GM18870 (cell line): ENCODE measurements around the gene TXNIP.

Source experiments
- ATAC-seq: cut with Tn5 transposase; IDR thresholded peaks from one replicate; pipeline ENCODE4 v1.9.1; 2021; ENCODE audit warnings: moderate library complexity; ENCODE audit not compliant: unreplicated experiment

The TXNIP gene

DNA sequence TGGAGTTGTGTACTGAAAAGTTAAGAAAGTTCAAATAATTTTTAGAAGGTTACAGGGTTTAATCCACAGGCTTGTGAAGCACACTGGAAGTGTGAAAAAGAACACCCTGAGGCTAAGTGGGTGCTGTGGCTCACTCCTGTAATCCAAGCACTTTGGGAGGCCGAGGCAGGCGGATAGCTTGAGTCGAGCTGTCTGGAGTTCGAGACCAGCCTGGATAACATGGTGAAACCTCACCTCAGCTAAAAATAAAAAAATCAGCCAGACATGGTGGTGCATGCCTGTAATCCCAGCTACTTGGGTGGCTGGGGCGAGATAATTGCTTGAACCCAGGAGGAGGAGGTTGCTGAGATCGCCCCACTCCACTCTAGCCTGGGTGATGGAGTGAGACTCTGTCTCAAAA, 9.8 kb downstream of the TXNIP start:
- no peak for ATAC-seq

DNA sequence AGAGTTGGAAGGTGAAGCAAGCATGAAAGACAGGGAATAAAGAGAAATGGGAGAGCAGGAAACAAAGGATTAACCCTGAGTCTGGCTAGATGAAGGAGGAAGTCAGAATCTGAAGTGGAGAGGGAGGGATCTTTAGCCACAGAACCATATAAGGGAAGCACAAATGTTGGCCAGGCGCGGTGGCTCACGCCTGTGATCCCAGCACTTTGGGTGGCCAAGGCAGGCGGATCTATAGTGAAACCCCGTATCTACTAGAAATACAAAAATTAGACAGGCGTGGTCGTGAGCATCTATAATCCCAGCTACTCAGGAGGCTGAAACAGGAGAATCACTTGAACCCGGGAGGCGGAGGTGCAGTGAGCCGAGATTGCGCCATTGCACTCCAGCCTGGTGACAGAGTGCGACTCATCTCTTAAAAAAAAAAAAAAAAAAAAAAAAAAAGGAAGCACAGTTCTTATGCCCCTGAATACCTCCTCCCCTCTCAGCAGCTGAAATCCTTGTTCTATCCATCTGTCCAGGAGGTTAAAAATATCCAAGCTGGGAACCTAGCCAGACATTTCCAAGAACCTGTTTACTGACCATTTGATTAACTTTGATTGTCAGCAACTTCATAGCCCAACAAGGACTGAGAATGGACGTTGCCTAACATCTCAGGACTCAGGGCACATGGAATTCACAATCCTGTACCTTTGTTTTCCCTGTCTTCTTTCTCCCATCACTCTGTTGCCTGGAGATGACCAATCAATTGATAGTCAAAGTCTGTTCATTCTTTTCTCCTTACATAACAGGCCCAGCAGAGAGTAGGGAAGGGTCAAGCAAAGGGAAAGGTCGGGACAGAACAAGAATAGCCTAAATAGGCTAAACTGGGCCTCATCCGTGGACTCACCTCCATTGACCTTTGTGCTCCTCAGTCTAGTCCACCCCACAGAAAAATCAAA, 10.6 kb downstream of the TXNIP start:
- ATAC-seq: no peak

DNA sequence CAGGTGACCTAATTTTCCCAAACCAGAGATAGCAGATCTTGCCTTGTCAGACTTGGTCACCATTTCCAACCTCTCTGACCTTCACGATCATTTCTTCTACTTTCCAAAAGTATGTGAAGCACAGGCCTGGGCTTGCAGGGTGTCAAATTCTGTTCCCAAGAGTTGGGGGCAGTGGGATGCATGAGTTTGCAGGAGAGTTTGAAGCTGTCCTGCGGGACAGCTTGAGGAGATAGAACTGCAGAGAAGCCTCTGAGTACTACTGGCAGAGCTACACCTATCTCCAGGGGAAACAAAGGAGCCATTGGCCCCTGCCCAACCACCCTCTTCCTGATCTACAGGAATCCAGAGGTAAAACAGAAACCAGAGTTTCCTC, 11.3 kb downstream of the TXNIP start:
- ATAC-seq: no peak

- no peak for ATAC-seq
Observed at GRCh38 chr1:145983960-145984830, 12.2 kb downstream of the TXNIP start.

DNA sequence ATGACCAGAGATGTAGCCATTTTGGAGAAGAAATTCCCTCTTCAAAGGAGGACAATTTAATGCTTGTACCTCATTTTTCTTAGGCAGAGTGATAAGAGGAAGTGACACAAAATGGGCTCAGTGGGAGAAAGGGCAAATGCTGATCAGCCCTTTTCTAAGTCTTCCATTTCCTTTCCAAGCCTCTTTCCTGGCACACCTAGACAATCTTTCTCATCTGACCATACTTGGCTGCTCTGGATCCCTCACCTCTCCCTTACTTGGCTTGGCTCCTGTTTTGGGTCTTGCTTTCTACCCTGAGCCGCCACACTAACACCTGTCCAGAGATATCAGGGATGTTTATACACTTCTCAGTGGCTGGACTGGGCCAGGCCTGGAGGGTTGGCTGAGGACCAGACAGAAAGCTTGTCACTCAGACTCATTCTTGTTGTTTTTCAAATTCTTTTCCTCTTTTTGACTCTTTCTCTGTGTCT, 13.1 kb downstream of the TXNIP start:
- ATAC-seq: no peak

- ATAC-seq: no peak
Observed at GRCh38 chr1:145982010-145982723, 14.2 kb downstream of the TXNIP start.

DNA sequence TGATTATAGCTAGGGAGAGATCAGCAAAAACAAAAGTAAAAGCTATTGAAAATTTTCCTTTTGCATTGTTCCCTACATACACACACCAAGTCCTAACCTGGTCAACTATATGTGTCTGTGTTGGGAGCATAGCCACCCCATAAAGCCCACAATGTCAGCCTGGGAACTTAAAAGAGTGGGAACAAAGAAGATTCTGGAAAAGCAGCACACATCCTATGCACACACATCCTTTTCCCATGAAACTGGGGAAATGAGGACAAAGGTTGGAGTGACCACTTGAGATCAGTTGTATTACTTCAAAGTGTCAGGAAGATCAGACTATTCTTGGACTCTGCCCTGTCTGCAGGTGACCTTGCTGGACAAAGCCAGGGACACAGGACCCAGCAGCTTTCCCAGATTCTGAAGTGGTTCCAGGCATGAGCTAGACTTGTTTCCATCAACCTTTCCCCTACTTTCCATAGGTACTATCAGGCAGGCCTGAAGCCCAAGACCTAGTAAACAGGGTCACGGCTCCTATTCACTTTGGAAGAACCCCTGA, 15.9 kb downstream of the TXNIP start:
- ATAC-seq: no peak

DNA sequence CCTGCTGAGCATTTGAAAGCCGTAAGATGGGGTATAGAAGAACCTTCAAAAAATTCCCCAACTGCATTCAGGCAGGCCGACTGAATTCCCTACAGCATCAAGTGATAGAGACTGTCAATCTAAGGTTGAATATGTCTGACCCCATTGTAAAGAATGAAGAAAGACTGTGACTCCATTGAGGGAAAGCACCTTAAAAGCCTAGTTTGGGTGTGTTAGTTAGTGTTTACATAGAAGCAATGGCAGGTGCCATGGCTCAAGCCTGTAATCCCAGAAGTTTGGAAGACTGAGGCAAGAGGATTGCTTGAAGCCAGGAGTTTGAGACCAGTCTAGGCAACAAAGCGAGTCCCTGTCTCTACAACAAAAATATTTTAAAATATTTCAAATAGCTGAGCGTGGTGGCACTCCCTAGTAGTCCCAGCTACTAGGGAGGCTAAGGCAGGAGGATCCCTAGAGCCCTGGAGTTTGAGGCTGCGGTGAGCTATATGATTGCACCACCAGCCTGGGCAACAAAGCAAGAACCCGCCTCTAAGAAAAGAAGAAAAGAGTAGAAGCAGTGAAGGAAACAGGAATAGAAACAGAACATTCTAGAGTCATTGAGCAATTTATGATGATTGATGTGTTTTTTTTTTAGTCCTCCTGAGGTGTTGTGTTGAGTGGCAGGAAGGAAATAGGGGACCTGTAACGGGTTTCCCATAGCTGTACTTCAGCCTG, 16.5 kb downstream of the TXNIP start:
- ATAC-seq: no peak

- ATAC-seq: peak; percentile 82
Observed at GRCh38 chr1:145978854-145979745, 17.3 kb downstream of the TXNIP start.

DNA sequence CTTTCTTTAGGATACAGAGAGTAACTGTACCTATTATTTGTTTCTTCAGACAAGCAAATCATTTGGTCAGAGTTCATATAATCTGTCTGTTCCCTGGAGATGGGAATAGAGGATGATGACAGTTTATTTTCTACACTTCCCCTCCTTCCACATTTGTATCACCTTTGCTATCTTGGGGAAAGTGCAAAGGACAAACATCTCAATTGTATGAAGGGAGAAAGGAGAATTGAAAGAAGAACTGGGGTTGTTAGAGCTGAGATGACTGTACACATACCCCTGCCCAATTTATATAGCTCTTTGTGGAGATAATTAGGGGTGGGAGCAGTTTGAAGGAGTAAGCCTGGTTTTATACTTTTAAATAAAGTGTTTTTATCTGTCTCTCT, 17.9 kb downstream of the TXNIP start:
- ATAC-seq: no peak

DNA sequence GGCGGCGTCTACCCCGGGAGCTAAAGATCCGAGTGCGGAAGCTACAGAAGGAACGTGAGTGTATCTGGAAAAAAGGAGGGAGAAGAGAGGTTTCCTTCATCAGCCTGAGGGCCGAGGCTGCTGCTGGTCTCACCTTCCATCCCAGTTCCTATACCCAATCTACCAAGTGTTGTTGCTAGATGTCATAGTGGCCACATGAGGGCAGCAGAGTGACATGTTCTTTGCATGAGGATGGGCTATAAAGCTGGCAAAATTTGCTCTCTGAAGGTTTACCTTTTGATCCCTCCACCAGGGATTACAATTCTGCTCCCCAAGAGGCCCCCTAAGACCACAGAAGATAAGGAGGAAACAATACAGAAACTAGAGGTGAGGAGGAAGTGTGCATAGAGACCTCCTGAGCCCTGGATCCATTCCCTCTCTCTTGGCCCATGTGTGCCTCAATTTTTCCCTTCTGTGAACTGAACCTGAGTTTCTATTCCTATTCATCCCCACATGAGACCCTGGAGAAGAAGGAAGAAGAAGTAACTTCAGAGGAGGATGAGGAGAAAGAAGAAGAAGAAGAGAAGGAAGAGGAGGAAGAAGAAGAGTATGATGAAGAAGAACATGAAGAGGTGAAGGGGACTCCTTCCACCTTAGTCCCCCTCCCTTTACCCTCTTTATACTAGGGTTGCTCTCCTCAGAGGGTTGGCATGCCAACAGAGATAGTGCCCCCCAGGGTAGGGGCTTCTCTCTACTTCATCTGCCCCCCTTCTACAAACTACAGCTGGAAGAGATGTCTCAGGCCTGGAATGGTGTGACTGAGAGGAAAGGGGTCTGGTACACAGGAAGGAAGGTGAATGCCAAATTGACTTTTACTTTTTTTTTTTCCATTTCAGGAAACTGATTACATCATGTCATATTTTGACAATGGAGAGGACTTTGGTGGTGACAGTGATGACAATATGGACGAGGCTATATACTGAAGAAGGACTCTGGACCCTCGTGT, 18.6 kb downstream of the TXNIP start:
- peak; percentile 26 for ATAC-seq

- no peak for ATAC-seq
Observed at GRCh38 chr1:145977016-145977415, 19.4 kb downstream of the TXNIP start.

DNA sequence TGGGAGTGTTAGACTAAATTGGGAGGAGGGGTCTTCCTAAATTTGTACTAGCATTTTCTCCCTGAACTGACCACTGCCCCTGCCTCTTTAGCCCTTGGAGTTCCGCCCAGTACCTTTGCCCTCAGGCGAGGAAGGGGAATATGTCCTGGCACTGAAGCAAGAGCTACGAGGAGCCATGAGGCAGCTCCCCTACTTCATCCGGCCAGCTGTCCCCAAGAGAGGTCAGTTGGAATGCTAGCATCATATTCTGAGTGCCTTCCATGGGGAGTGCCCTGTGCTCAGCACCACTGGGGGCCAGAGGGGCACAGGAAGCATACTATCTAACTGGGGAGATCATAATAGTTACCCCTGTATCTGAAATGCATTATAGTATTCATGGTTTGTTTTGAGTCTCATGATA, 21.2 kb downstream of the TXNIP start:
- ATAC-seq: no peak

DNA sequence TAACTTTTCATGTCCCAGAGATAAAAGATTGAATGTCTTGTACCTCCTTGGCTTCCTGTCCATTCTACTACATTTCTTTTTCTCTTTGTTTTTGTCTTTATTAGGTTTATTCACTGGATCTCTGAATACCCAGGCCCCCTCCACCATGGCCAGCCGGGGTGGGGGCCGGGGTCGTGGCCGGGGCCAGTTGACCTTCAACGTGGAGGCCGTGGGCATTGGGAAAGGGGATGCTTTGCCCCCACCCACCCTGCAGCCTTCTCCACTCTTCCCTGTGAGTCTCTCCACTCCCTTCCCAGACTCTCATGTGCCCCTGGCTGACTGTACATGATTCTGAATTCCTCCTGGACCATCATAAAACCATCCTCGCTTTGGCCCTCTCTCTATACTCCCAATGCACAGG, 21.7 kb downstream of the TXNIP start:
- no peak for ATAC-seq

GRCh38 chr1:145972580-145972979, 23.8 kb downstream of the TXNIP start:
- no peak for ATAC-seq

- no peak for ATAC-seq
Observed at GRCh38 chr1:145967288-145967687, 29.1 kb downstream of the TXNIP start.

DNA sequence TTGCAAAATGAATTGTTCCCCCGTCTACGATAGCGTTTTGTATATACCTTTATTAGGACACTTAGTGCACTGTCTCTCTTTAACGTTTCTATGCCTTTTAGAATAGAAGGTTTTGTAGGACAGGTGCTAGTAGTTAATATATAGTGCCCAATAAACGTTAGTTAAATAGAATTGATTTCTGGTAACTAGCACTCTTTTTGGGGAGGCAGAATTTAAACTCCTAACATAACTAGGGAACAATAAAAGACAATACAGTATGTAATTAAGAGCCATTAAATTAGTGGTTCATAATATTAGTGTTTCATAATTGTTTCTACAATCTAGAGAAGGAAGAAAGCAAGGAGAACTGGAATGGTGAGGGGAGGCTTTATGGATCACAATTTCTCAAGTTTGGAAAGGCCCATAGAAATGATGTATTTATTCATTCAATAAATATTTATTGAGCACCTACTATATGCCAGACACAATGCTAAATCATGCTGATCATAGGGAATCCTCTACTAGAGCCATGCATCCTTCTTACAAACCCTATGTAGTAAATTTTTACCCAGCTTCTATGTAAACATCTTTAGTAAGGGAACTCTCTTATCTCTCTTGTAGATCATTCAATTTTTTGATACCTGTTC, 31.1 kb downstream of the TXNIP start:
- ATAC-seq: no peak
